NCI-H2171 (cell line): ENCODE measurements around the gene TBL1X.

Source experiments
- DNase-seq: peaks from one replicate; lab custom pipeline; 2025; lab: John Stamatoyannopoulos, UW

Gene TBL1X

GRCh38 chrX:9668537-9668936, 203.7 kb downstream of the TBL1X start:
- DNase-seq, result no peak

GRCh38 chrX:9670136-9670814, 205.4 kb downstream of the TBL1X start:
- DNase-seq, result no peak

- no peak for DNase-seq
These were observed 207.1 kb downstream of the TBL1X start for GRCh38 chrX:9671998-9672397.

GRCh38 chrX:9676306-9676705, 211.4 kb downstream of the TBL1X start:
- no peak for DNase-seq

GRCh38 chrX:9676738-9677097, 211.9 kb downstream of the TBL1X start:
- no peak for DNase-seq

GRCh38 chrX:9677098-9677739, 212.4 kb downstream of the TBL1X start:
- no peak for DNase-seq

GRCh38 chrX:9678215-9678965, 213.5 kb downstream of the TBL1X start:
- DNase-seq, result no peak

GRCh38 chrX:9681011-9681410, 216.2 kb downstream of the TBL1X start:
- no peak for DNase-seq

- no peak for DNase-seq
These were observed 216.6 kb downstream of the TBL1X start for GRCh38 chrX:9681422-9681821.

GRCh38 chrX:9682456-9682855, 217.6 kb downstream of the TBL1X start:
- DNase-seq, result no peak

GRCh38 chrX:9682861-9683260, 218.0 kb downstream of the TBL1X start:
- no peak for DNase-seq

GRCh38 chrX:9683350-9683749, 218.5 kb downstream of the TBL1X start:
- no peak for DNase-seq

- DNase-seq, result no peak
These were observed 223.0 kb downstream of the TBL1X start for GRCh38 chrX:9687899-9688298.

GRCh38 chrX:9688833-9689232, 224.0 kb downstream of the TBL1X start:
- DNase-seq, result no peak

- DNase-seq, result no peak
These were observed 225.2 kb downstream of the TBL1X start for GRCh38 chrX:9690046-9690445.

- no peak for DNase-seq
These were observed 228.6 kb downstream of the TBL1X start for GRCh38 chrX:9693307-9694001.

GRCh38 chrX:9698576-9698975, 233.7 kb downstream of the TBL1X start:
- DNase-seq, result no peak

- DNase-seq, result no peak
These were observed 235.7 kb downstream of the TBL1X start for GRCh38 chrX:9700555-9700954.

- no peak for DNase-seq
These were observed 236.9 kb downstream of the TBL1X start for GRCh38 chrX:9701790-9702189.

GRCh38 chrX:9703406-9703805, 238.5 kb downstream of the TBL1X start:
- DNase-seq, result no peak

GRCh38 chrX:9704876-9705465, 240.1 kb downstream of the TBL1X start:
- DNase-seq, result no peak

- DNase-seq, result no peak
These were observed 241.6 kb downstream of the TBL1X start for GRCh38 chrX:9706421-9706820.
